ENCODE measurements around the gene RTN4.

GRCh38 chr2:54962511-54962910 is 87.7 kb downstream of the RTN4 start:
- TF ChIP-seq CTCF (IDR thresholded peaks at IDR 0.05; ENCODE audit: borderline replicate concordance, extremely low read depth, low read length, poor library complexity, severe bottlenecking) (no peak), EZH2 (IDR thresholded peaks at IDR 0.05; ENCODE audit: borderline replicate concordance, low read depth, low read length, severe bottlenecking) (no peak)
